Central memory CD4-positive, alpha-beta T cell (primary cell): Measurements from ENCODE around the gene CLEC4C.

ENCODE experiments used
- DNase-seq: peaks from one replicate; pipeline ENCODE4 v3.0.0; 2022

CLEC4C gene

DNA sequence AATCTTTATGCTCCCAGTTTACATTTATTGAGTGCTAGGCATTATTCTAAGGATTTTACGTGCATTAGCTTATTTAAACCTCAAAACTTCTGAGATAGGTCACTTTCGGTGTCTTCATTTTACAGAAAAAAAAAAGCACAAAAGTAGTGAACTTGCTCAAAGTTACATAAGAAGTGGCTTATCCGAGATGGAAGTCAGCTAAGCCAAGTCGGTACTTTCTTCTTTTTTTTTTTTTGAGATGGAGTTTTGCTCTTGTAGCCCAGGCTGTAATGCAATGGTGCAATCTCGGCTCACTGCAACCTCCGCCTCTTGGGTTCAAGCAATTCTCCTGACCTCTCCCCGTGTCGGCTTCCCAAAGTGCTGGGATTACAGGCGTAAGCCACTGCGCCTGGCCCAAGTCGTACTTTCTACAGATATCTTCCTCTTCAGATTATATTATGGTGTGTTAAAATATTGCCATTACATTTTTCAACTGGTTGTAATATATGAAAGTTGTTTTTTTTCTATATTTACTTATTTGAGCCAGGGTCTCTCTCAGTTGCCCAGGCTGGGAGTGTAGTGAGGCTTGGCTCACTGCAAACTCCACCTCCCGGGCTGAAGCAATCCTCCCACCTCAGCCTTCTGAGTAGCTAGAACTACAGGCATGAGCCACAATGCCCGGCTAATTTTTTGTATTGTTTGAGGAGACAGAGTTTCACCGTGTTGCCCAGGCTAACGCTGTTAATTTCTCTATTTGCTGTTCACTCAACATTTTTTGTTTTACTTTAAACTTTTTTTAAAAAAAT is 27.0 kb downstream of the CLEC4C start:
- no peak for DNase-seq

DNA sequence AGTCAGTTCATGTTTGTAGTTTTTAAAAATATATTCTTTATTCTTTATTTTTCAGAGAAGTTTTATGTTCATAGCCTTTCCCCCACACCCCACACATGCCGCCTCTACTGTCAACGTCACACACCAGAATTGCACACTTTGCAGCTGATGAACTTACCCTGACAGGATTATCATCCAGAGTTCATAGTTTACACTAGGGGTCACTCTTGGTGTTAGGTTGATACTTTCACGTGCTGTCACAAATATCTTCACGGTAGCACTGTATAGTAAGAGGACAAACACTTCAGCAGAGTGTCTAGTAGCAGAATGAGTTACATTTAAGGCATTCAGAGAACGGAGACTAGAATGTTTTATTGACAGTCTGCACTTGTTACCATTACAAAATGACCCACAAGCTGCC is 30.8 kb downstream of the CLEC4C start:
- no peak for DNase-seq

DNA sequence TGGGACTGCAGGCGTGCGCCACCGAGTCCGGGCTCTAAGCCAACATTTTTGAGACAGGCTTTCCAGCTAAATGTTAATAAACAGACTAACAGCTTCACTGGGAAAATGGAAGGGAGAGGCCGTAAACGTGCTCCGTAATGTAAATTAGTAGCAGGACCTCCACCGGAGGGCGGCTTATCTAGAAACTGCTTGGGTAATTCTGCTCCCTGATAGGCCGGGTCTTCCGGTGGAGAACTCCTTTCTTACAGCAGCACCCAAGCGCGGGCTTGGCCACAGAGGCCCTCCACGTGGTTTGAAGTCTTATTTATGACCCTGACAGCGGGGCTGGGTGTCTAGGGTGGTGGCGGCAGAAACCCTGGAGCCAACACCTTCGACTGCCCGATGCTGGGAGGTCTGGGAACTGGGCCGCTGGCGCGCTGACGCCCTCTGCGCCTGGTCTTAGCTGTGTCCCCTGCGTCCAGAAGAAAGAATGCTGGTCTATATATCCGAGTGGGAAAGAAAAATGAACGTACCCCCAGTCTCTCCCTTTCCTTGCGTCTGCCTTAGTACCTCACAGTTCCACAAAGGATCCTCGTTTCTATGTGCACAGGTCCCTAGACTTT is 34.2 kb downstream of the CLEC4C start:
- DNase-seq: no peak

DNA sequence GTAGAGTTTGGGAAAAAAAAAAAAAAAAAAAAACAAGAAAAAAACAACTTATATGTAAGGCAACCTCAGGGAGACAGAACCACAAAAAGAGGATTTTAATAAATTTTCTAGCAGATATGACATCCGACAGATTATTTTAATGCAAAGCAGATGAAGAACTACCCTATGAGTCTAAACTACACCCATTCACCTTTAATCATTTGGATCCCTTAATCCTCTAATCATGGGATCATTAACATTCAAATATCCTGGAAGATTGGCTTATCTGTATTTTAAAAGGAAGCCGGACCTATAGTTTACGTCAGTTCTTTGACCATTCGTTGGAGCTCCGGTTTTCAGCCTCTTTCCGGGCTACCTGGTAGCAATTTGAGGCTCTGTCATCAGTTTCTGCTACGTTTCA is 36.0 kb downstream of the CLEC4C start, which contains the start of gene DPPA3:
TSS of gene DPPA3 (plus strand) at position 301 of the 400 bp plus-strand sequence. CDS start 138 bp downstream, outside the sequence.
- no peak for DNase-seq

DNA sequence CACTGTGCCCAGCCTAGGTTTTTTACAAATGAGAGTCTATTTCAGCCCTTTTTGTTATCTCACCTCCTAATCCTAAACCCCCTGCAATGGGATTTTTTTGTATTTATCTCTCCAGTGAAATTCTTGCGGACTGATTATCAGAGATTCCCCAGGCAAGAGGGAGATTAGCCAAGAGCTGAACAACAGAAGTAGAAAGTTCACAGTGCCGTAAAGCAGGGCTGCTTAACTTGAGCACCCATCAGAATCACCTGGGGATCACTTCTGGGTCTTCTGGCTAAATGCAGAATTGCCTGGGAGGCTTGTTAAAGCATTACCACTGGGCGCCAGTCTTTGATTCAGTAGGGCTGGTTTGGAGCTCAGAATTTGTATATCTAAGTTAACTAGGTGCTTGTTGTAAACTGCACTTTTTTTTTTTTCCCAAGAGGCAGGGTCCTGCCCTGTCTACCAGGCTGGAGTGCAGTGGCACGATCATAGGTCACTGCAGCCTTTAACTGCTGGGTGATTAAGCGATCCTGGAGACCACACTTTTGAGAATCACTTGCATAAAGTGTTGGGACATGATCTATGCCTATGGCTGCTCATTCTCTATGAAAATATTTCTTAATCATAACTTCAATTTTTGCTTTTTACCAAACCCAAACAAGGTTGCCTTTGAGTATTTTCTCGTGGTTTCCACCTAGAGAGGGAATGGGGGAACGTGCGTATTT is 37.1 kb downstream of the CLEC4C start:
- no peak for DNase-seq

DNA sequence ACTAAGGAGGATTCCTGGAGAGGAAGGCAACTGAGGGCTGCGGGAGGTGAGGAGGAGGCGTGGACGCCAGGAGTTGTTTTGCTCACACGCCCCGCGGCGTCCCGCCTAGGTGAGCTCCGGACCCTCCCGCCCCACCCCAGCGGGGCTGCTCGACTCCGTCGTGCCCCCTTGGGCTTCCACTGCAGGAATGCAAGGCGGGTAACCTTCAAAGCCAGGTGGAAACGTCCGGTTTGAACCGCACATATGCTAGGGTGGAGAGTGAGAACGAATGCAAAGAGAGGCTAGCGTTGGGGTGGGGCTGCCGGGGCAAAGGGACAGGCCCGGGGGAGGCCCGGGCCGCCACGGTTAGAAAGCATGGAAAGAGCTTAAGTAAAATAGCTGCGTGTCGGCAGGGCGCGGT is 41.3 kb downstream of the CLEC4C start:
- DNase-seq: no peak

DNA sequence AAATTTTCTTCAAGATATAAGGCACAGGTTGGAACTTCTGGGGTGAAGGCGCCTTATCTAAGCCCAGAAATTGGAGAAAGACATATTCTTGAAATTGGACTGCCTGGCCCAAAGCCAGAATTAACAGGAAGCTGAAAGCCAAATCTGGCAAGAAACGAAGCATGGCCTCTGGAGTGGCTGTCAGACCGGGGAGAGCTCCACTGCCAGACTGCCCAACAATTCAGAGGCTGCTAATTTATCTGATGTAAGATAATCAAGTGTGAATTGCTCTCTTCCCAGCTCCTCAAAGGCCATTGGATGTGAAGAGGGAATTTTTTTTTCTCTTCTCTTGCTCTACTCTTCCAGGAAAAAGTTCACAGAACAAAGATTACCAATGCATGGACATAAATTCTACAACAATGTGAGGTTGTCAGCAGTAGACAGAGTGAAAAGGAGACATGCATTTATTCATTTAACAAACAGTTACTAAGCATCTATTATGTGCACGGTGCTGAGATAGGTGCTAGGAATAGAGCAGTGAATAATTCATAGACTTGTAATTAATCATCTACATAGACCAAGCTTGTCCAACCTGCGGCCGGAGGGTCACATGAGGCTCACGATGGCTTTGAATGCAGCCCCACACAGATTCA is 51.5 kb downstream of the CLEC4C start, which contains the start of gene GDF3:
TSS of gene GDF3 (minus strand) at position 210 of the 632 bp plus-strand sequence. CDS start at position 163, 47 bp downstream.
- no peak for DNase-seq

DNA sequence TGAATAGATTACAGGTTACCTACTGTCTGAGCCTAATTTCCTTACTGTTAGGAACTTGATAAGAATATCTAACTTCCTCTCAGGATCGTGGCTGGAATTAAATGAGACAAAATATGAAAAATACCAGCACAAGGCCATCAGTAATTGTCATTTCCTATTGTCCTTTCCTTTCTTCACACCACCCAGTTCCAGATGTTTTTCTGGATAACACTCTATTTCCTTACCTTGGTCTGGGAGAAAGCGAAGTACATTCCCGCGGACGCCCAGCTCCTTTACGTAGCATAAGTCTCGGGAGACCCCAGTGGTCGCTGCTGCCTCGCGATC is 52.0 kb downstream of the CLEC4C start:
- no peak for DNase-seq

DNA sequence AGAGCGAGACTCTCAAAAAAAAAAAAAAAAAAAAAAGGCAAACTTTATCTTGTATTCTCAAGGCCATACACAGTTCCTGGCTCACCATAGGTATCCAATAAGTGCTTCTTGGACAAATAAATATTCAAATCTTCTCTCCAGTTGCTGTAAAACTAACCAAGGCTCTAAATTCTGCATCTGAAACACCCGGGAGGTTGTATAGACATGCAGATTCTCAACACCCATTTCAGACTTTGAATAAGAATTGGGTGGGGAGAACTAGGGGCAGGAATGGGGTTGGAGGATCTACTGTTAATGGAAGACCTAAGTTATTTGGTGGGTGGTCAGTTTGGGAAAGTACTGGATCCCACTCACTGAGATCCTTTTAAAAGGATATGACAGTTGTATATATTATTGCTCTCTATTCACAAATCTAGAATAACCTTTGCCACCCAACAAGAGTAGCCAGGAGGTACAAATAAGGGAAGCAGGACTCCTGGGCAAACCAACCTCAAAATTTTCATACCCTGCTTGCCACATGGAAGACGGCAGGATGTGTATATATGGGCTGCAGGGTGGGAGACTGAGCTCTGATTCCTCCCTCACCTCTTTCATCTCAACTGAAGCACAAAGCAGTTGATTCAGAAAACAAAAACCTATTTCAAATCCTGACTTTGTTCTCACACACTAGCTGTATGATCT is 52.5 kb downstream of the CLEC4C start:
- DNase-seq: no peak

DNA sequence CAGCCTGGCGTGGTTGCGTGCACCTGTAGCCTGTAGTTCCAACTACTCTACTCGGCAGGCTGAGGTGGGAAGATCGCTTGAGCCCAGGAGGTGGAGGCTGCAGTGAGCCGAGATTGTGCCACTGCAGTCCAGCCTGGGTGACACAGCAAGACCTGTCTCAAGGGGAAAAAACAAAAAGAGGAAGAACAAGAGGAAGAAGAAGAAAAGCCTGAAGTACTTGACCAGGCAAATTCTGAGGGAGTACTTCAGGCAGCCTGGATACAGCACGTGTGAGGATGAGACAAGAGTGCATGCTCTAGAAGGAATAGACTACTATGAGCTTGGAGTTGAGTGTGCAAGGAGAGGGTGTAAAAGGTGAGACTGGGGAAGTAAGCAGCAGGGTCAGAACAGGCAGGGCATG is 53.4 kb downstream of the CLEC4C start:
- no peak for DNase-seq

DNA sequence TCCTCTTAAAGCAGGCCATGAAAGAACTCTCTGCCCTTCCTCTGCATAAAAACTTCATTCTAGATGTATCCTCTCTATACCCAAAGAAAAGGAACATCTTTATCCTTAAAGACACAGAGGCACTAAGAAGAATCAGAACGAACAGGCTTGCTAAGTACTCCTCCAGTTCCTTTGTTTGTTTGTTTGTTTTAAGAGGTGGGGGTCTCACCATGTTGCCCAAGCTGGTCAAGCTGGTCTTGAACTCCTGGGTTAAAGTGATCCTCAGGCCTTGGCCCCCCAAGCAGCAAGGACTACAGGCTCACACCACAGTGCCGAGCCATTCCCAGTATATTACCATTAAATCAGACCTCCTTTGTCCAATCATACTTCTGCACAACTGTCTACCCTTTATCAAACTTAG is 65.6 kb downstream of the CLEC4C start:
- no peak for DNase-seq
